CD4-positive, alpha-beta T cell treated with Interleukin-4 for 1 hour (primary cell): ENCODE results near the gene CDH12.
"Not testable (repeated sequence)": the region's sequence is repeated elsewhere in the genome, so short reads cannot be mapped to it uniquely, and the experiment has no call there.

ENCODE experiments used
- DNase-seq, 2 donors: peaks; one replicate each; pipeline ENCODE4 v3.0.0-alpha.2; 2020 to 2022

Gene CDH12

GRCh38 chr5:22431406-22431805, 421.7 kb downstream of the CDH12 start:
- DNase-seq = no peak

GRCh38 chr5:22411554-22412349, 441.4 kb downstream of the CDH12 start:
- no peak for DNase-seq

GRCh38 chr5:22391956-22392355, 461.2 kb downstream of the CDH12 start:
- no peak for DNase-seq

GRCh38 chr5:22390888-22391287, 462.3 kb downstream of the CDH12 start:
- no peak for DNase-seq

GRCh38 chr5:22372826-22373660, 480.1 kb downstream of the CDH12 start:
- no peak for DNase-seq

- DNase-seq = no peak
These were observed 480.8 kb downstream of the CDH12 start for GRCh38 chr5:22372376-22372775.

GRCh38 chr5:22354956-22355355, 498.2 kb downstream of the CDH12 start:
- no peak for DNase-seq

- DNase-seq = no peak
These were observed 500.7 kb downstream of the CDH12 start for GRCh38 chr5:22352493-22352892.

- no peak for DNase-seq
These were observed 502.0 kb downstream of the CDH12 start for GRCh38 chr5:22351178-22351577.

GRCh38 chr5:22348027-22348426, 505.1 kb downstream of the CDH12 start:
- DNase-seq = no peak

- DNase-seq = no peak
These were observed 509.1 kb downstream of the CDH12 start for GRCh38 chr5:22344000-22344399.

GRCh38 chr5:22341406-22341805, 511.7 kb downstream of the CDH12 start:
- no peak for DNase-seq

GRCh38 chr5:22332949-22333348, 520.2 kb downstream of the CDH12 start:
- not testable (repeated sequence) for DNase-seq

- DNase-seq = no peak
These were observed 523.5 kb downstream of the CDH12 start for GRCh38 chr5:22329683-22330082.

GRCh38 chr5:22319798-22320197, 533.3 kb downstream of the CDH12 start:
- DNase-seq = no peak

GRCh38 chr5:22316294-22316693, 536.9 kb downstream of the CDH12 start:
- DNase-seq = no peak

- DNase-seq = not testable (repeated sequence)
These were observed 538.1 kb downstream of the CDH12 start for GRCh38 chr5:22315052-22315451.

- no peak for DNase-seq
These were observed 538.6 kb downstream of the CDH12 start for GRCh38 chr5:22314548-22314947.

- no peak for DNase-seq
These were observed 547.1 kb downstream of the CDH12 start for GRCh38 chr5:22306011-22306410.

- no peak for DNase-seq
These were observed 557.3 kb downstream of the CDH12 start for GRCh38 chr5:22295832-22296231.

- DNase-seq = no peak
These were observed 560.0 kb downstream of the CDH12 start for GRCh38 chr5:22293147-22293546.

- no peak for DNase-seq
These were observed 575.0 kb downstream of the CDH12 start for GRCh38 chr5:22278164-22278563.

GRCh38 chr5:22277006-22277405, 576.1 kb downstream of the CDH12 start:
- no peak for DNase-seq

- DNase-seq = not testable (repeated sequence)
These were observed 587.3 kb downstream of the CDH12 start for GRCh38 chr5:22265855-22266254.
